Retinal pigment epithelial cell (primary cell): ENCODE data around the gene TTC33.
A peak's percentile ranks its signal among the peaks of the same experiment; 100 is the strongest.

Experiments used
- DNase-seq: peaks from one replicate; pipeline ENCODE4 v3.0.0-alpha.2; 2010; ENCODE audit warnings: low read depth
- H3K4me3 ChIP-seq: 2 replicates; pipeline ENCODE4 v1.5.1; 2011; ENCODE audit warnings: mild to moderate bottlenecking, low read length, control low read depth, moderate library complexity
- TF ChIP-seq, protein P1 (sequence below): conservative IDR thresholded peaks from 2 replicates; pipeline ENCODE4 v1.5.1; 2011; ENCODE audit warnings: low read depth, low read length, control low read depth, inconsistent platforms

TTC33 gene

DNA sequence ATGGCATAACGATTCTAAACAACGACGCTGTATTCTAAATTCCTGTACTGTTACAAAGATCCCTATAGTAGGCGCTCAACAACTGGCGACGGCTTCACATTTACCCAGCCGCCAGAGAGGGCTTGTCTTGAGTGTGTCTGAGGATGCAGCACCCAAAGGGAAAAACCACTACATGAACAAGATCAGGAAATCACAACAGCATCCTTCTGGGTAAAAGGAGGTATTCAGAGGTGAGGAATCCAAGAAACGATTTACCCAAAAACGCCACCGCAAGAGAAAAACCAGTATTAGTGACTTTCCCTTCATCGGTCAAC is 711 bp downstream of the TTC33 start:
- TF ChIP-seq, protein P1, sequence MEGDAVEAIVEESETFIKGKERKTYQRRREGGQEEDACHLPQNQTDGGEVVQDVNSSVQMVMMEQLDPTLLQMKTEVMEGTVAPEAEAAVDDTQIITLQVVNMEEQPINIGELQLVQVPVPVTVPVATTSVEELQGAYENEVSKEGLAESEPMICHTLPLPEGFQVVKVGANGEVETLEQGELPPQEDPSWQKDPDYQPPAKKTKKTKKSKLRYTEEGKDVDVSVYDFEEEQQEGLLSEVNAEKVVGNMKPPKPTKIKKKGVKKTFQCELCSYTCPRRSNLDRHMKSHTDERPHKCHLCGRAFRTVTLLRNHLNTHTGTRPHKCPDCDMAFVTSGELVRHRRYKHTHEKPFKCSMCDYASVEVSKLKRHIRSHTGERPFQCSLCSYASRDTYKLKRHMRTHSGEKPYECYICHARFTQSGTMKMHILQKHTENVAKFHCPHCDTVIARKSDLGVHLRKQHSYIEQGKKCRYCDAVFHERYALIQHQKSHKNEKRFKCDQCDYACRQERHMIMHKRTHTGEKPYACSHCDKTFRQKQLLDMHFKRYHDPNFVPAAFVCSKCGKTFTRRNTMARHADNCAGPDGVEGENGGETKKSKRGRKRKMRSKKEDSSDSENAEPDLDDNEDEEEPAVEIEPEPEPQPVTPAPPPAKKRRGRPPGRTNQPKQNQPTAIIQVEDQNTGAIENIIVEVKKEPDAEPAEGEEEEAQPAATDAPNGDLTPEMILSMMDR, result peak; percentile 71
- H3K4me3 ChIP-seq, result peak overlapping the region; percentile 92
- DNase-seq, result peak; percentile 61

DNA sequence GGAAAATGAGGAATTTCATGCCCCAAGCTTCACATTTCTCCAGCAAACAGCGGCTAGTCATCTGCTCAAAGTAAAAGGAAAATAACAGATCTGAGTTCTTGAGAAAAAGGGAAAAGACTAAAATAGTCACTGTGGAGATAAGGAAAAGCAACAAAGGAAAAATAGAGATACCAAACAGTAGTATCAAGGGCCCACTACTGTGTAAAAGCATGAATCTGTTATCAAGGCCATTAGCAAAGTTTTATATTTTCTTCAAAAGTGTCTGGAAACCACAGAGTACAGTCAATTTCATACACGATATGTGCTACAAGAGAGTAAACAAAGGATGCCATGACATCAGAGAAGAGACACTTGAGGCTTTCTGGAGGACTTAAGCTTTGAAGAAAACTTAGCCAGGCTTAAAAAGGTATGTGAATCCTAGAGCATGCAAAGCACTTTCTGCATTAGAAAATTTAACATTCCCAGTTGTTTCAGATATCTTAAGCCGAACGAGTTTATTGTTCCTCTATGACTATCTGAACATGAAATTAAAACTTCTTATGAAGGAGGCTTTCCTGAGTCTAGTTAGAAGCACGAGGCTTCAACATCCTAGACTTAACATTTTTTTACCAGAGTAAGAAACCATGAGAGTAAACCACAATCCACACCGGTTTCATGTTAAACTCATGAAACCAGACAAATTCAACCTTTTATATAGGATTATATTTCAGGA is 1.2 kb downstream of the TTC33 start:
- peak overlapping the region; percentile 92 for H3K4me3 ChIP-seq
- no peak for DNase-seq
- TF ChIP-seq, protein P1, result no peak

DNA sequence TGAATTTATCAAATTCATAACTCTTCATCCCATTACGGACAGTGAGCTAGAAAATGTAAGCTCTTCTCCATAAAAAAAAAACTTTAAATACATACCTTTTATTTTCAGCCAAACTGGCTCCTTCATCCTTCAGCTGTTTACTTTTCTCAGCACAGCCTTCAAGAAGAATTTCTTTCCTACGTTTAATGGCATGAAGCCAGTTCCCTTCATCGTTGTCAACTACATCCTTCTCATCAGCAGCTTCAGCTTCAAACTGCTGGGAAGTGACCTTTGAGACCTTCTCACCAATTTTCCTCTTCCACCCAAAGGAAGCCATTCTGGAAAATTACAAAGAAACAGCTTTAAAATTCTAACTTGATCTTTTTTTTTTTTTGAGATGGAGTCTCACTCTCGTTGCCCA is 9.1 kb downstream of the TTC33 start:
- TF ChIP-seq, protein P1, result no peak
- DNase-seq, result no peak
- H3K4me3 ChIP-seq, result no peak overlapping the region

DNA sequence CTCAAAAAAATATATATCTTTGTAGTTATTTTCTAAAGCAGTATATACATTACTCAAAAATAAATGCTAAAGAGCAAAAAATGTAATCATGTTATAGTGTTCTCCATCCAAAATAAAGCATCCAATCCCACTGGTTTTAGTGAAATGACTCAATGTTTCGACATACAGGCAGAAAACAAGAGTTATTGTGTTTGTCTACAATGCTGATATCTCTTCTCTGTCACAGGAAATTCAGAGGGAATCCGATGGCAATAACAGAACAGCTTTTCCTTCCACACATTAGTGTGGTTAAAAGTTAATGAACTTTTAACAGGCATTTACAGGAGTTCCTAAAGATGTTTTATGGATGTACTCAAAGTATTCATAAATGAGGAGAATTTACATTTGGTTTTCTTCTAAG is 12.0 kb downstream of the TTC33 start:
- TF ChIP-seq, protein P1, result no peak
- H3K4me3 ChIP-seq, result no peak overlapping the region
- DNase-seq, result no peak

DNA sequence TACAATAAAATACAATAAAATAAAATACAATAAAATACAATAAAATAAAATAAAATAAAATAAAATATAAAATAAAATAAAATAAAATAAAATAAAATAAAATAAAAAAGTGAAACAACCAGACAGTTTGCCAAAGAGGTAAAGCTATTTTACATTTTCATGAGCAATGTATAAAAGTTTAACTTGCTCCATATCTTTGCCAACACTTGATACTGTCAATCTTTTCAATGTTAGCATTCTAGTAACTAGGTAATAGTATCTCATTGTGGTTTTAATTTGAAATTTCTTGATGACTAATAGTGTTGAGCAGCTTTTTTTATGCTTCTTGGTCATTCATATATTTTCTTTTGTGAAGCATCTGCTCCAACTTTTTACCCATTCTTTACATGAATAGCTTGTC is 17.3 kb downstream of the TTC33 start:
- no peak for DNase-seq
- H3K4me3 ChIP-seq, result no peak overlapping the region
- TF ChIP-seq, protein P1, result no peak

DNA sequence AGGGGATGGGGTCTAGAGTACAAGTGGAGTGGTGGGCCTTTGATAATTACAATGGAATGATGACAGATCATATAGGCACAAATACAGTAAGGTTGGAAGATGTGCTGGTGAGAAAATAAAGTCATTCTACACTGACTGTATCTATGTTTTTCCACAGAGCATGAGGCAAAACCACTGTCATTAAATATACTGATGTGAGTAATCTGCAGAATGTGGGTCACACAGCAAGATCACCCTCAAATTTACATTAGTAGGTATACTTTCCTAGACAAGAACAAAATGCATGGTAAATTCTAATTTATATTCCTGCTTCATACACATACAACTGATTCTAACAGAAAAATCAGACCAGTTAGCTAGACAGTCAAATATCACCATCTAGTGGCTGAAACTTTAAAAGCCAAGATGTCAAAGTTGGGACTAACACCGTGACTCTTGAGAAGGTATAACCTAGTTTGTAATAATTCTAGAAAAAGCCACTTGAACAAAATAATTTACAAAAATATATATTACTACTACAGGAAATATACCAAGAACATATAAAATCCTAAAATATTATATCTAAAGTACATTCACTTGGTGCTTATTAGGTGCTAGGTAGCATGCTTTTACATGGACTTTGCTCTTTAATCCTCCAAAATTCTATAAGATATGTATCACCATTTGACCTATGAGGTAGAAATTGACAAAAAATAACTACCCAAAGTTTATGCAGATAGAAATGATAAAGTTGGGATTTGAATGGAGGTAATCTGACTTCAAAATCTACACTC is 19.5 kb downstream of the TTC33 start:
- TF ChIP-seq, protein P1, result peak; percentile 70
- H3K4me3 ChIP-seq, result no peak overlapping the region
- DNase-seq, result no peak

DNA sequence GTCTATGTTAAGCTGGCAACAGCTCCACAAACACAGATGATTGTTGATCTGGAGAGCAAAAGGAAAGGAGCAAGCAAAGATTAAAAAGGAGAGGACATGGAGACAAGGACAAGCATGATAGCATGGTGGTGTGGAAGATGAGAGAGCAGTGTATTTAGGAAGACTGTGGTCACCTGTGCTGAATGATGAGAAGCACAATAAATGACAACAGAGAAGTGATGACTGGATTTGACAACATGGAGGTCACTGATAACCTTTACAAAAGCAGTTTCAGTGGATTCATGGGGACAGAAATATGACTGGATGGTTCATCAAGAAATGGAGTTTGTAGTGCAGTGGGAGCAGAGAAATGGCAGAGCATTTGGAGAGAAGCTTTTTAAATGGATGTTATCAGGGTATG is 20.2 kb downstream of the TTC33 start:
- no peak for DNase-seq
- no peak overlapping the region for H3K4me3 ChIP-seq
- TF ChIP-seq, protein P1, result no peak
